Germinal center (tissue), 1 donor: Measurements from ENCODE around the gene G6PC1.

Source experiments
- DNase-seq: peaks from one replicate; pipeline ENCODE4 v3.0.0; 2012; ENCODE audit warnings: mixed read lengths, low spot score

The G6PC1 gene

GRCh38 chr17:42937712-42938596, 37.4 kb downstream of the G6PC1 start:
- peak; percentile 32 for DNase-seq

DNA sequence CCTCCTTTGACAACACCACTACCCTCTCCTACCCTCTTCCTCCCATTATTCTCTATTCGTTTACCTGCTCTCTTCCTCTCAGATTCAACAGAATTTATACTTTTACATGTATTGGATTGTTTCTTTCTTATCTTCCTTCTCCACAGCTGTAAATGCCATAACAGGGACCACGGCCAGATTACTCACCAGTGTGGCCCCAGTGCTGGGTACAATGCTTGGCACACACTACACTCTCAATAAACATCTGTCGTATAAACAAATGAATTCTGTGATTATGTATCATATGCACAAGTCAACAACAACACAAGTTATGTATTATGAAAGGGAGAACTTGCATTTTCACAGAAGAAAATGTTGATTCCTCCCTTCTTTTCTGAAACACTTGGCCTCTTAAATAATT, 43.6 kb downstream of the G6PC1 start:
- no peak for DNase-seq

GRCh38 chr17:42946812-42947211, 46.2 kb downstream of the G6PC1 start:
- DNase-seq = no peak

- DNase-seq = no peak
These were observed 49.6 kb downstream of the G6PC1 start for GRCh38 chr17:42950044-42950783.
